GM18526 (cell line): ENCODE data around the gene CDHR4.
A peak's percentile ranks its signal among the peaks of the same experiment; 100 is the strongest.

Experiments
- POLR2A ChIP-seq: IDR thresholded peaks from 3 replicates; pipeline ENCODE4 v1.6.1; 2011; ENCODE audit not compliant: insufficient read length; ENCODE audit errors: extremely low read depth

The CDHR4 gene

DNA sequence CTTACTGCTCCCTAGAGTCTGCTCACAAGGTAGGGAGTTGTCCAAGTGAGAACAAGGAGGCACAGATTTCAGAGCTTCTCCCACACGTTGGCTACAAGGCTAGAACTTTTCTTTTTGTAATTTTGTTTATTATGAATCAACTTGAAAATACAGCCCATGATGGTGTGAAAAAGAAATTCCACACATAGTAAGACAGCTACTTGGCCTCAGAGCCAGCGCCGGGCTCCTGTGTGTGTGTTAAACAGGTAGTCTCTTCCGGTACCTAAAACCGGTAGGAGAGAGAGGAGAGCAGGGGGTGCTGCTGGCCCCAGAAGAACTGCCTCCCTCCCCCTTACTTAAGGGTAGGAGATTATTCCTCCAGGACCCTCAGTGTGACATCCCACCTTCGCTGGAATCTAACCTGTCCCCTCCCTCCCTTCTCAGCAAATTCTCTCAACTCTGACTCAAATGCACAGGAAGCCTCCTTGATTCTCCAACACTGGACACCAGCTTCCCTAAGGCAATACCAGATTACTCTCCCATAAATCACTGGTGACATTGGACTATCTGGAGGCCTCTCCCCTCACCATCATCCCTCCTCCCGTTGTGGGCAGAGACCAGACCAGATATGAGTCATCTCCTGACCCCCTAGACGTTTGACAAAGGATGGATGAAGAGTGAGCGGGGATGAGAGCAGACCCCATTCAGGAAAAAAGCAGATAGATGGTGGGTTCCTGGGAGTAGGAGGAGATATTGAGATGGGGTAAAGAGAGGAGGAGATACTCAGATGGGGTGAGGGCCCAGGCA is 8.9 kb downstream of the CDHR4 start:
- TF ChIP-seq POLR2A: no peak

GRCh38 chr3:49788056-49788455 is 11.6 kb downstream of the CDHR4 start:
- no peak for TF ChIP-seq POLR2A

- no peak for TF ChIP-seq POLR2A
These were observed 12.1 kb downstream of the CDHR4 start for GRCh38 chr3:49787536-49787935.

- no peak for TF ChIP-seq POLR2A
These were observed 12.6 kb downstream of the CDHR4 start for GRCh38 chr3:49787182-49787464.

- peak; percentile 74 for TF ChIP-seq POLR2A
These were observed 13.1 kb downstream of the CDHR4 start, which contains the start of gene IP6K1 for GRCh38 chr3:49786357-49787181. TSS of gene IP6K1 (minus strand) at chr3:49786542. CDS start at chr3:49748040, 38,502 bp downstream.

GRCh38 chr3:49785565-49786356 is 13.9 kb downstream of the CDHR4 start:
- TF ChIP-seq POLR2A: no peak

- no peak for TF ChIP-seq POLR2A
These were observed 18.1 kb downstream of the CDHR4 start for GRCh38 chr3:49781415-49782199.

DNA sequence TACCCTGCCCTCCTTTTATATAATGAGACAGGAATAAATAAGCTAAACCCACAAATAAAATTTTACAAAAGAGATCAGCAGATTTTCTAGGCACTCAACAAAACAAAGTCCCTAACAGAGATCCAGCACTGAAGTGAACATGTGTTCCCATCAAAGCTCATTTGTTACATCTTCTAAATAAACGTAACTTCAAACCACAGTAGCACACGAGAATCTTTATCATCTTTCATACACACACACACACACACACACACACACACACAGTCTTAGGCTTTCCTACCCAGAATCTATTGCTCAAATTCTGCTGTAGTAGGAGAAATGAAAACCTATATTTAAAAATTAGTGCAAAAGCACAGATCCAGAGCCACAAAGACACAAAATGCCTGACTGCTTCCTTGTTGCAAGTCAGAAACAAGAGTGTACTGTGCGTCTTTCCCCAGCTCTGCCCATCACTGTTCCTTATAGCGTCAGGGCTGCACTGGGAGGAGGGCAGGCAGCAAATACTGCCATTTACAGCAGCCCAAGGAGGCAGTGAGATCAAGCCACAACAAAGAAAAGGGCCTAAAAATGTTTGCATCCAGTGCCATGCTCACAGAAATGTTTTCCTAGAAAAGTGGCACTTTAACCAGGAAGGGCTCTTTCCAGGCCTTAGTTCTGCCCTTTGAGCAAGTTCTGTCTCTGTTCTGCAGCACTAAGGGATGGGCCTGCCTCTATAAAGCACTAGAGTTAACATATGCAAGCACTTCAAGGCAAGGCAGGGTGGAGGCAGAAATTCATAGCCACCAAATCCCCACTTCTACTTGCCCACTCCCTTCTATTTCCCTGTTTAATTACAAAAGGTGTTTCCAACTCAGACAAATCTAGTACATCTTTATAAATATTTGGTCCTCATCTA is 19.3 kb downstream of the CDHR4 start:
- TF ChIP-seq POLR2A: no peak

DNA sequence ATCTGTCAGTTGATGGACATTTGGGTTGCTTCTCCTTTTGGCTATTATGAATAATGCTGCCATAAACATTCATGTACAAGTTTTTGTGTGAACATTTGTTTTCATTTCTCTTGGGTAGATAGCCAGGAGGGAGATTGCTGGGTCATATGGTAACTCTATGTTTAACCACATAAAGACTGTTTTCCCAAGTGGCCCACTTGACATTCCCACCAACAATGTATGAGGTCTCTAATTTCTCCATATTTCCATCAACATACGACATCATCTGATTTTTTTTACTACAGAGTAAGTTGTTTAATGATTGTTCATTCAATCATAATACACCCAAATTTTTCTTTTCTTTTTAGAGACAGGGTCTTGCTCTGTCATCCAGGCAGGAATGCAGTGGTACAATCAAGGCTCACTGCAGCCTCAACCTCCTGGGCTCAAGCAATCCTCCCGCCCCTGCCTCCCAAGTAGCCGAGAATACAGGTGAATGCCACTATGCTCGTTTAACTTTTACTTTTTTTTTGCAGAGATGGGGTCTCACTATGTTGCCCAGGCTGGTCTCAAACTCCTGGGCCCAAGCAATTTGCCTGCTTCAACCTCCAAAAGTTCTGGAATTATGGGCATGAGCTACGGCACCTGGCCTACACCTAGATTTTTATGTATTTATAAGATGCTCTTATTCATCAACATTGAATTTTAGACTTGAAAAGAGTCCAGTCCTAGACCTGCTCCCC is 20.2 kb downstream of the CDHR4 start:
- no peak for TF ChIP-seq POLR2A

DNA sequence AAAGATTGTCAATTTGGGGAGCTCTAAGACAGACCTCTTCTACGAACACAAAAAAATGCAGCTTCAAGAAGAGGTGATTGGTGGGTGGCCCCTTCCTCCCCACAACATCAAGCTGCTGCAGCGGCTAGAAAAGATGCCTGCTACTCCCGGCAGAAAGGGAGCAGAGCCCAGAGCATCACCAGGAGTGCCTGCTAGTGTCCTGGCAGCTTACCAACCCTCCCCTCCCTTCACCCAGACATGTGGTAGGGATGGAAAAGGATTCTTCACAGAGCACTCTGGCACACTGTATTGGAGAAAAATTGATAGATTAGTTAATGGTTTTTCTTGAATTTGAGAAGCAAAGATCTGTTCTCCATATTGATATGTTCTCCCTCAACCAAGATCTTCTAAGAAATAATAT is 24.1 kb downstream of the CDHR4 start:
- TF ChIP-seq POLR2A: no peak

DNA sequence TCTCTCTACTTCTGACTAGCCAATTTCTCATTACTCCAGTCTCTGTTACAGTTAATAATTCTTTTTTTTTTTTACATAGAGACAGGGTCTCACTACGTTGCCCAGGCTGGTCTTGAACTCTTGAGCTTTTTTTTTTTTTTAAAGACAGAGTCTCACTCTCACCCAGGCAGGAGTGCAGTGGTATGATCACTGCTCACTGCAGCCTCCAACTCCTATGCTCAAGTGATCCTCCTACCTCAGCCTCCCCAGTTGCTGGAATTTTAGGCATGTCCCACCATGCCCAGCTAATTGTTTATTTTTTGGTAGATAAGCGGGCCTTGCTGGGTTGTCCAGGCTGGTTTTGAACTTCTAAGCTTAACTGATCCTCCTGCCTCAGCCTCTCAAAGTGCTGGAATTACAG is 27.0 kb downstream of the CDHR4 start:
- TF ChIP-seq POLR2A: no peak

DNA sequence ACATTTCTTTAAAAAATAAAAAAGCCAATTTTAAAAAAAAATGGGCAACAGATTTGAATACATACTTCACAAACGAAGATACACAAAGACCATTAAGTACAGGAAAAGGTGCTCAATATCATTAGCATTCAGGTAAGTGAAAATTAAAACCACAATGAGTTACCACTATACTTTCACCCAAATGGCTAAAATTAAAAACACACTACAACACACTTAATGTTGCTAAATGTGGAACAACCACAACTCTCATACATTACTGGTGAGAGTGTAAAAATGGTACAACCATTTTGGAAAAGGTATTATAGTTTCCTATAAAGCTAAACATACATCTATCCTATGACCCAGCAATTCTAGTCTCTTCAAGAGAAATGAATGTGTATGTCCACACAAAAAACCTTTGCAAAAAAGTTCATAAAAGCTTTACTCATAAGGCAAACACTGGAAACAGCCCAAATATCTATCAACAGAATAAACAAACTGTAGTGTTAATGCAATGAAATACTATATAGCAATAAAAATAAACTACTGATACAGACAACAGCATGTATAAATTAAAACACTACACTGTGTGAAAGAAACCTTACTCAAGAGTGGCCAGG is 28.2 kb downstream of the CDHR4 start:
- no peak for TF ChIP-seq POLR2A

DNA sequence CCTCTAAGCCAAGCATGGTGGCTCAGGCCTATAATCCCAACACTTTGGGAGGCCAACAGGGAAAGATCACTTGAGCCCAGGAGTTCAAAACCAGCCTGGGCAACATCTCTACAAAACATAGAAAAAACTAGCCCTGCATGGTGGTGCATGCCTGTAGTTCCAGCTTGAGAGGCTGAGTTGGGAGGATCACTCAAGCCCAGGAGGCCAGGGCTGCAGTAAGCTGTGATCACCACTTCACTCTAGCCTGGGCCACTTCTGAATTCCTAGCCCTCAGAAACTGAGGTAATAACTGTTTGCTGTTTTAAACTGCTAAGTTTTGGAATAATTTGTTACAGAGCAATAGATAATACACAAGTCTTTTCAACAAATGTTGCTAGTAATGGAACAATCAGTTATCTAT is 29.7 kb downstream of the CDHR4 start:
- TF ChIP-seq POLR2A: no peak
